ENCODE data around the gene FAM200A. TPM values are rescaled to one million over a fixed set of nuclear protein-coding genes. Genes with fewer than 3 reads are reported as not detected.
"Not testable (repeated sequence)": the region's sequence is repeated elsewhere in the genome, so short reads cannot be mapped to it uniquely, and the experiment has no call there.

FAM200A gene
- total and polyA plus RNA-seq, 2 of the 13 experiments (the other 11 are each of a cell fraction or from before 2014, with no cell fraction given) = 4.7 to 6.3 TPM

- WGBS (ENCODE audit: low lambda C conversion rate) = 51% methylated on average over 3 of the region's 3 CpGs
- ChIA-PET CTCF (ENCODE audit: low intra/inter-chr PET ratio, low total read pairs) (no interaction called here), POLR2A (no interaction called here)
- Histone ChIP-seq H3K4me1 (ENCODE audit: insufficient read depth, low read length) (no peaks in the 10 kb centered on the region), H3K9me3 (ENCODE audit: low read length) (no peaks in the 10 kb centered on the region), H3K9ac (ENCODE audit: insufficient read depth, low read depth, low read length) (no peak overlapping the region), H3K4me3 (replicated peaks in 1 of 3; ENCODE audit: insufficient read depth in 1 of 3, low read depth in 2 of 3, low read length in 3 of 3) (no peak overlapping the region), H3K4me2 (ENCODE audit: low read depth, low read length) (no peak overlapping the region), H3K36me3 (replicated peaks in 1 of 2; ENCODE audit: control insufficient read depth in 1 of 2, insufficient read depth in 2 of 2, low read length in 2 of 2) (no peaks in the 10 kb centered on the region), H3K27ac (ENCODE audit: extremely low read length, insufficient read depth, low read length) (no peak overlapping the region), H3K79me2 (ENCODE audit: insufficient read depth, low read length) (no peaks in the 10 kb centered on the region), H2AFZ (ENCODE audit: low read length) (no peak overlapping the region), H3K27me3 (ENCODE audit: control insufficient read depth in 1 of 2, insufficient read depth in 2 of 2, low read length in 2 of 2) (no peaks in the 10 kb centered on the region), H4K20me1 (ENCODE audit: insufficient read depth, low read length) (no peaks in the 10 kb centered on the region)
- in situ Hi-C loops (cut with HindIII; ENCODE audit: extremely low pct_ligation_motif_present, low pct_unique_long_range_greater_than_20kb) = no loop called here
- intact Hi-C loops (cut with micrococcal nuclease; ENCODE audit: unreplicated experiment) = no loop called here
- FAIRE-seq = no peak
- TF ChIP-seq HDAC6 (IDR thresholded peaks at IDR 0.05; ENCODE audit: low read depth, low read length) = no peak
- no peak for TF ChIP-seq HDAC1 (CRISPR knock-in tag; IDR thresholded peaks at IDR 0.05)
- no TSS peak for BruUV-seq (replicated peaks)
- no peak for DNase-seq (ENCODE audit: low spot score)
- no peak for ATAC-seq
These were observed 37.0 kb upstream of the FAM200A start for GRCh38 chr7:99588868-99589267.

GRCh38 chr7:99580778-99581332 lies 28.9 kb upstream of the FAM200A start:
- H2AFZ ChIP-seq (ENCODE audit: low read length); H3K36me3 ChIP-seq (replicated peaks in 1 of 2; ENCODE audit: control insufficient read depth in 1 of 2, insufficient read depth in 2 of 2, low read length in 2 of 2); DNase-seq (ENCODE audit: low spot score); H3K4me1 ChIP-seq (ENCODE audit: insufficient read depth, low read length); BruUV-seq (replicated peaks); in situ Hi-C loops (cut with HindIII; ENCODE audit: extremely low pct_ligation_motif_present, low pct_unique_long_range_greater_than_20kb); CTCF ChIA-PET (ENCODE audit: low intra/inter-chr PET ratio, low total read pairs); intact Hi-C loops (cut with micrococcal nuclease; ENCODE audit: unreplicated experiment); H3K27me3 ChIP-seq (ENCODE audit: control insufficient read depth in 1 of 2, insufficient read depth in 2 of 2, low read length in 2 of 2); H3K79me2 ChIP-seq (ENCODE audit: insufficient read depth, low read length); FAIRE-seq; H4K20me1 ChIP-seq (ENCODE audit: insufficient read depth, low read length); H3K27ac ChIP-seq (ENCODE audit: extremely low read length, insufficient read depth, low read length); ATAC-seq; H3K9me3 ChIP-seq (ENCODE audit: low read length): not testable (repeated sequence)
- WGBS (ENCODE audit: low lambda C conversion rate) = 55% methylated on average over 4 of the region's 4 CpGs
- peak overlapping the region; percentile 53 for H3K9ac ChIP-seq (ENCODE audit: insufficient read depth, low read depth, low read length)
- POLR2A ChIA-PET = interaction anchor here (1.0 to 1.4 kb wide), 2 partner anchors 23 to 149 kb away, joined by 3 to 17 read pairs; partner anchors contain the start of gene ZNF655
- H3K4me3 ChIP-seq (replicated peaks in 1 of 3; ENCODE audit: insufficient read depth in 1 of 3, low read depth in 2 of 3, low read length in 3 of 3) = peak overlapping the region; percentile 48 to 64 (median 52); a peak in 5 of 6 replicates
- H3K4me2 ChIP-seq (ENCODE audit: low read depth, low read length) = peak overlapping the region; percentile 80

Measured in HepG2 (cell line).